ENCODE results near the gene CCDC61. TPM values are rescaled to one million over a fixed set of nuclear protein-coding genes. Genes with fewer than 3 reads are reported as not detected.
A peak's percentile ranks its signal among the peaks of the same experiment; 100 is the strongest.

CCDC61 gene
- total and polyA plus RNA-seq, 7 donors: 2.9 to 6.2 (median 5.3) TPM

- no peak overlapping the region for H3K4me3 ChIP-seq
- H3K4me1 ChIP-seq: no peaks in the 10 kb centered on the region
- H3K9me3 ChIP-seq: no peaks in the 10 kb centered on the region
- no peak overlapping the region for H3K27ac ChIP-seq
- H3K27me3 ChIP-seq (ENCODE audit: insufficient read depth in 3 of 3, low read length in 2 of 3): peaks cover 0 to 53% (median 7%) of the 10 kb centered on the region in 3 donors
- 42 to 58% (median 49%) methylated on average over 7 of the region's 7 CpGs for WGBS, 3 donors
- DNase-seq (peak in 1 of 2 donors; percentile 1), ATAC-seq (no peak)
- H3K36me3 ChIP-seq (ENCODE audit: insufficient read depth in 1 of 2, low read depth in 1 of 2): no peaks in the 10 kb centered on the region
- intact Hi-C loops (cut with DNase I): no loop called here
- TF ChIP-seq CTCF (IDR thresholded peaks at IDR 0.05): no peak
Measured at GRCh38 chr19:45967246-45967645, 28.0 kb upstream of the CCDC61 start.

- ATAC-seq: no peak
- no peaks in the 10 kb centered on the region for H3K36me3 ChIP-seq (ENCODE audit: insufficient read depth in 1 of 2, low read depth in 1 of 2)
- no peak for DNase-seq
- 81 to 83% (median 83%) methylated on average over 9 of the region's 9 CpGs for WGBS, 3 donors
- no peak for TF ChIP-seq CTCF (IDR thresholded peaks at IDR 0.05)
- peaks cover 0 to 64% (median 12%) of the 10 kb centered on the region in 3 donors for H3K27me3 ChIP-seq (ENCODE audit: insufficient read depth in 3 of 3, low read length in 2 of 3)
- H3K4me1 ChIP-seq: no peaks in the 10 kb centered on the region
- intact Hi-C loops (cut with DNase I): no loop called here
- no peak overlapping the region for H3K27ac ChIP-seq
- no peaks in the 10 kb centered on the region for H3K9me3 ChIP-seq
- H3K4me3 ChIP-seq: no peak overlapping the region
Measured at GRCh38 chr19:45968626-45969025, 26.6 kb upstream of the CCDC61 start.

GRCh38 chr19:45969676-45970075 lies 25.6 kb upstream of the CCDC61 start:
- TF ChIP-seq CTCF (IDR thresholded peaks at IDR 0.05): no peak
- intact Hi-C loops (cut with DNase I): no loop called here
- 60 to 62% (median 60%) methylated on average over 5 of the region's 5 CpGs for WGBS, 3 donors
- Histone ChIP-seq H3K4me1 (no peaks in the 10 kb centered on the region), H3K27ac (no peak overlapping the region), H3K9me3 (no peaks in the 10 kb centered on the region), H3K36me3 (ENCODE audit: insufficient read depth in 1 of 2, low read depth in 1 of 2) (no peaks in the 10 kb centered on the region), H3K4me3 (no peak overlapping the region), H3K27me3 (ENCODE audit: insufficient read depth in 3 of 3, low read length in 2 of 3) (peaks cover 0 to 74% (median 17%) of the 10 kb centered on the region in 3 donors)
- DNase-seq: no peak
- no peak for ATAC-seq

GRCh38 chr19:45971260-45971902 lies 23.9 kb upstream of the CCDC61 start:
- DNase-seq (no peak), ATAC-seq (peak in 1 of 4 donors; percentile 22)
- H3K9me3 ChIP-seq: no peaks in the 10 kb centered on the region
- H3K36me3 ChIP-seq (ENCODE audit: insufficient read depth in 1 of 2, low read depth in 1 of 2): no peaks in the 10 kb centered on the region
- TF ChIP-seq CTCF (IDR thresholded peaks at IDR 0.05): no peak
- 8 to 12% (median 12%) methylated on average over 8 to 11 of the region's 11 CpGs for WGBS, 3 donors
- intact Hi-C loops (cut with DNase I): no loop called here
- H3K27me3 ChIP-seq (ENCODE audit: insufficient read depth in 3 of 3, low read length in 2 of 3): peaks cover 0 to 90% (median 19%) of the 10 kb centered on the region in 3 donors
- no peaks in the 10 kb centered on the region for H3K4me1 ChIP-seq
- peak overlapping the region; percentile 52 for H3K4me3 ChIP-seq
- H3K27ac ChIP-seq: peak overlapping the region; percentile 16
